Measurements from ENCODE around the gene ZNF182. TPM values are rescaled to one million over a fixed set of nuclear protein-coding genes. Genes with fewer than 3 reads are reported as not detected.

Gene ZNF182
- 2.1 and 3.7 TPM in 2 replicates for total RNA-seq

DNA sequence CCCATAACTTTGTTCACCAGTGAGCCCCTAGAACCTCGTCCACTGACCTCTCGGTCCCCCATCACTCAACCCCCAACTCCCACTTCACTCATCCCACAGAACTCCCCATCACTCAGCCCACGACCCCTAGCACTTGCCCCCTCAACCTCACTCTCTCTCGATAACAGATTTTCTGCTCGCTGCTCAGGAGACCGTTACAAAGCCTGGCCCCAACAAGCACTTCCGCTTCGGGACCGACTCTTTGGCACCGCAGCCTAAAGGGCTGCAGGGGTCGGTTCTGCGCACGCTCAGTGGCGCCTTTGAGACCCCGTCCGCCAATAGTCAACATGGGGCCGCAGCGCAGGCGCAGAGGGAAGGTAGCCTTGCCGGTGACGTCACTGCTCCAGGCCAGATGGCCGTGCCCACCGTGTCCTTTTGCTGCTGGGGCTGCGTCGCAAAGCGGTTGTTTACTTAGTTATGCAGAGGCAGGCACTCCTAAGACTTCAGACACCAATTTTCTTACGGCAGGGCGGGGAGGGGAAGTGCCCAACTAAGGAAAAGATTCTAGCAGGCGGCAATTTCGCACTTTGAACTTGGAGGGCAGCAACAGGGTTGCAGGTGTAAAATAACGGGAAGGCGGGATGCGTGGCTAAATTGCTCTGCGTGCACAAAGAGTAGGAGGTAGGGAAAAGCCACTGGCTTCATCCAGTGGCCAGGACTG is at the start of gene ZNF182:
Gene ZNF182, minus strand, starts transcription at position 232 of the 700 bp plus-strand sequence. CDS start 1,380 bp downstream, outside the sequence.

DNA sequence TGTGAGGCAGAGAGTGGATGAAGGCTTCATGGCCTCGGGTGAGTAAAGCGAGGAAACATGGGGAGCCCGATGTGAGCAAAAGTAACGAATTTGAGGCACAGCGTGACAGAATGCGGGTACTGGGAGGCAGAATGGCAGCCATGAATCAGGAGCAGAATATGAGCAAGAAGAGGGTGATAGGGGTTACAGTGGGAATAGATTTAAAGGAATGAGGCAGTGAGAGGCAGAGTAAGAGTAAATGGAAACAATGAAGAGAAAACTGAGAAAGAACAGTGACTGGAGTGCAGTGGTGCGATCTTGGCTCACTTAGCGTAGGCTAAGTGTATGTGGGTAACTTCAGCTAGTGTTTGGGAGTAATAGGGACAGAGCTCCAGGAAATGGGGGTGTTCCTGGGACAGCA is 2.9 kb upstream of the ZNF182 start, which contains the start of gene SPACA5:
Gene SPACA5, plus strand, starts transcription at position 301 of the 400 bp plus-strand sequence. CDS start 815 bp downstream, outside the sequence.

Other genes starting within 250 kb of the ZNF182 start
- 4.6 and 9.9 TPM in 2 replicates for gene ZNF81, start 167.1 kb downstream of the ZNF182 start, total RNA-seq
- gene SPACA5, start 3.0 kb upstream of the ZNF182 start, total RNA-seq, result not detected in 2 replicates
- 1.2 and 3.4 TPM in 2 replicates for gene ZNF630, start 67.7 kb upstream of the ZNF182 start, total RNA-seq
- not detected in 2 replicates for gene SPACA5B, start 126.6 kb upstream of the ZNF182 start, total RNA-seq
- not detected in 2 replicates for gene SSX5, start 192.8 kb upstream of the ZNF182 start, total RNA-seq